GM18867 (cell line): ENCODE measurements around the gene FRMD4B.
A peak's percentile ranks its signal among the peaks of the same experiment; 100 is the strongest.
"Not testable (repeated sequence)": the region's sequence is repeated elsewhere in the genome, so short reads cannot be mapped to it uniquely, and the experiment has no call there.

Experiments
- ATAC-seq: cut with Tn5 transposase; IDR thresholded peaks from one replicate; pipeline ENCODE4 v1.9.1; 2021; ENCODE audit warnings: mild to moderate bottlenecking, moderate library complexity; ENCODE audit not compliant: unreplicated experiment

FRMD4B gene

DNA sequence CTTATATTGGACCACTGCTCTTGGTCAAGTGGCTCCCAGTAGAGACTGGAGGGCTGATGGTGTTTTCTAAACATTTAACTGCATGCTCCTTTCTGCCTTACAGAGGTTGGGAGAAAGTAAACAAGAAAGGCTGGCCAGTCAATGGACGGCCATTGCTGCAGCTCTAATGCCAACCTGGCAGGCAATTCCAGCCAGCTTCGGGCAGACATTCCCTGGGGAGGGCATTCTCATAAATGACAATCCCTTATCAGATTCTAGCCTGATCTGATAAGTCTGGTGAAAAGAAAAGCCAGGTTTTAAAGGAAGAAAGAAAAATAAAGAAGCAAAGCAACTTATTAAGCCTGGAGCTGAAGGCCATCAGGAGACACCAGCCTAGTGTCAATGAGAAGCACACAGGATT lies 60.7 kb downstream of the FRMD4B start:
- ATAC-seq = no peak

DNA sequence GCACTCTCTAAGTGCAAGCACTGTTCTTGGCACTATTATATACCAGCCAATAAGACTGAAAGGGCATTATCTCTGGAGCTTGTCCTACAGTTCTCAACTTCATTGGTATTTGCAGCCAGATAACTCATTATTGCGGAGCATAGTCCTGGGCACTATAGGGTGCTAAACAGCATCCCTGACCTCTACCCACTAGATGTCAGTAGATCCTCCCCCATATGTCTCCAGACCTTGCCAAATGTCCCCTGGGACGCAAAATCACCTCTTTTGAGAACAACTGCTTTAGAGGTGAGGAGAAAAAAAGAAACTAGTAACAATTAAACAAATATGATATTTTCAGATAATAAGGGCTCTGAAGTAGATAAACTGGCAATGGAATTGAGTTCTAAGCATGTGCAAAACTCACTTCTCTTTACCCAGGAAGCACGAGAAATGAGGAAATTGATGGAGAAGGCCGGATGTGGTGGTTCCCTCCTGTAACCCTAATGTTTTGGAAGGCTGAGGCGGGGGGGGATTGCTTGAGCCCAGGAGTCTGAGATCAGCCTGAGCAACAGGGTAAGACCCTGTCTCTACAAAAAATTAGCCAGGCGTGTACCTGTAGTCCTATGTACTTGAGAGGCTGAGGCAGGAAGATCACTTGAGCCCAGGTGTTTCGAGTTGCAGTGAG lies 61.4 kb downstream of the FRMD4B start:
- peak; percentile 47 for ATAC-seq

GRCh38 chr3:69323941-69324340 lies 61.9 kb downstream of the FRMD4B start:
- no peak for ATAC-seq

- ATAC-seq = not testable (repeated sequence)
Measured at GRCh38 chr3:69322512-69322911, 63.4 kb downstream of the FRMD4B start.

DNA sequence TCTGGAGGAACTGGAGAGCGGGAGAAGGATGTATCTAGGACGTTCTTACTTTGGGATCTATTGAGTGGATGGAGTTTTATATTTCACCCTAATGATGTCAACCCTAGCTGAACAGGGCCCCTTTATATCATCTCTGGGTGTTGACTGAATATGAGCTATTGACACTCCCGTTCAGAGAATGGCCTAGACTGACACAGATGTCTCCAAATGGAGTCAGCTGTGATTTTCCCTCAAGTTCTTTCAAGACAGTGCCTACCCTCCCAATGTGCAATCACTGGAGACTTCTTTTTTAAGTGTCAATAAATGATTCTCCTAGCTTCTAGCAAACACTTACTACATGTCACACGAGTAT lies 63.8 kb downstream of the FRMD4B start:
- ATAC-seq = no peak

DNA sequence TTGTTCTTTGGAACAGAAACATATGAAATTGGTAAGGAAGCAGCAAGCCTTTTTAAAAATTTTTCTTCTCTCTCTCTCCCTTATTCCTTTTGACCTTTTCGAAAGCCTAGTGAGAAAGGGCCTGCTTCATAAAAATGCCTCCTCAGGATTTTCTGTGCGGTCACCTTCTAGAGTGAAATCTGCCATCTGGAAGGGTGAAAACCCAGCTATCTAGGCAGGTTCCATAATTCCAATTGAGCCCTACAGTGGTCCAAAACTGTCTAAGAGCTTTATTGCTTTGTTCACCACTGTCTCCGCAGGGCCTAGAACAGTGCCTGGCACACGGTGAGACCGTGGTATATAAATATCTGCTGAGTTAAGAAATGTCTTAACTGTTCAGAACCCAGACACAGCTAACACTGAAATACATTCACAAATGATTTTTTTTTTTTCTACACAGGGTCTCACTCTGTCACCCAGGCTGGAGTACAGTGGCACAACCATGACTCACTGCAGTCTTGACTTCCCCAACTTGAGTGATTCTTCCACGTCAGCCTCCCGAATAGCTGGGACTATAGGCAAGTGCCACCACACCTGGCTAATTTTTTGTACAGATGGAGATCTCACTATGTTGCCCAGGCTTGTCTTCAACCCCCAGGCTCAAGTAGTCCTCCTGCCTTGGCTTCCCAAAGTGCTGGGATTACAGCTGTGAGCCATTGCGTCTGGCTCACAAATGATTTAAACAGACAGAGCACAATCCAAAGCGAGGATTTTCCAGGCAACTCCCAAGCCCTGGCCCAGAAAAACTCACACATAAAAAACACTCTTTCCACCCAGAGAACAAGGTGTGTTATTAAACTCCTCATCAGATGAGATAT lies 64.4 kb downstream of the FRMD4B start:
- no peak for ATAC-seq

DNA sequence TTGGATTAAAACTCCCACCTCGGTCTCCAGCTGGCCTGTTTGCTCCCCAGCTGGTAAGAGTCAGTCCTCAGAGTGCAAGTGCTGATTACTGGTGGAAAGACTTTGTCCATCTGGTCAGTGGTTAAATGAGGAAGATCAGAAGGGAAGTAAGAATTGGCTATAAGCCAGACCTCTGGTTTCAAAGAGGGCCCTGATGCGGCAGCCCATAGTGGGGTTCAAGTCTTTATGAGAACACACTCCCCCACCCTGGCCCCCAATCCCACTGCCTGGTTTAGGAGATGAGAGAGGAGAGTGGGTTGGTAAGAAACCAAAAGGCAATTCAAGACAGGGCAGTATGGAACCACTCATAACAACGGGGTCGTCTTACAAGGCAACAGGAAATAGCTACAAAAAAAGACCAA lies 65.0 kb downstream of the FRMD4B start:
- ATAC-seq = peak; percentile 65

- ATAC-seq = no peak
Measured at GRCh38 chr3:69319652-69320051, 66.2 kb downstream of the FRMD4B start.

DNA sequence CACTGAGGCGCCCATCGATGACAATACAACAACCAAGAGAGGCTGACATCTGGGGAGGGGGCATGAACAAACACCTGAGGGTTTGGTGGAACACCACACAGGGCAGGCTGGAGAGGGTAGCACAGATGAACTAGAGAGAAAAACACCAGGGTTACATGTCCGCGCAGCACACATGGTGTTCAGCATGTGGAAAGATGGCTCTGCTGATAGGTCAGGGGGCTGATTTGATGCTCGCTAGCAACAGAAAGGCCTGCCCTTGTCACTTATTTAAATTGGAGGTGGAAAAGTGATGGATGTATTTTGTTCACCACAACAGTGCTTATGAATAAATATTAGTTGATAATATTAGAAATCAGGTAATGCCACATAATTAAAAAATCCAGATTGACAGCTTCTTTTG lies 67.5 kb downstream of the FRMD4B start:
- no peak for ATAC-seq

DNA sequence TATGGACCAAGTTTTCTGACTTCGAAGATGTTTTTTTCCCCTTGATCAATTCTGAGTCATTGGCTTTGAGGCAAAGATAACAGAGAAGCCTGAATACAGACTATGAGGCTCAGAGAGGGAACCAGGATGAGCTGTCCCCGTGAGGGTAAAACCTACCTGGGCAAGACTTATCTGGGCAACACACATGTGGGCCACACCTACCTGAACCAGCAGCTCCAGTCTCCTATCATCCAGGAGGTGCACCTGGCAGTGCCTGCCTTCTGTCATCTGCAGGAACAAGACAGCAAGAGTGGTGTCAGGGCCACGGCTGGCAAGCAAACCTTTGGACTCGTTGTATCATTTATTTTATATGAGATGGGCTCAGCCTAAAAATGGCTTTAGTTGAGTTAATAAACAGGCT lies 72.6 kb downstream of the FRMD4B start:
- no peak for ATAC-seq

GRCh38 chr3:69309814-69310213 lies 76.1 kb downstream of the FRMD4B start:
- no peak for ATAC-seq

GRCh38 chr3:69306239-69307185 lies 79.4 kb downstream of the FRMD4B start:
- peak; percentile 97 for ATAC-seq

- peak; percentile 32 for ATAC-seq
Measured at GRCh38 chr3:69305011-69305410, 80.9 kb downstream of the FRMD4B start.

DNA sequence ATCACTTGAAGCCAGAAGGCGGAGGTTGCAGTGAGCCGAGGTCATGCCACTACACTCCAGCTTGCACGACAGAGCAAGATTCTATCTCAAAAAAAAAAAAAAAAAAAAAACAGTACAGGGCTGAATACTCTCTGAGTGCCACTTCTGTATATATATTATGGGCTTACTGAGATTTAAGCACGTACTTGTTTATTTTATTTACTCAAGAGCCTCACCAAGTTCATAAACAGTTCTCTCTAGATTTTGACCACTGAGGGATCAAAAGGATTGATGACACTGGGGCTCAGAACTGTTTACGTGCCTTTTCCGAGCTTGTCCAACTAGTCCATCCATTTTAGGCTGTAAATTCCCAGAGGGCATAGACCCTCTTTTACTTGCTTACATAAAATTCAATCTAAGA lies 81.5 kb downstream of the FRMD4B start:
- no peak for ATAC-seq

- no peak for ATAC-seq
Measured at GRCh38 chr3:69300296-69300695, 85.6 kb downstream of the FRMD4B start.

DNA sequence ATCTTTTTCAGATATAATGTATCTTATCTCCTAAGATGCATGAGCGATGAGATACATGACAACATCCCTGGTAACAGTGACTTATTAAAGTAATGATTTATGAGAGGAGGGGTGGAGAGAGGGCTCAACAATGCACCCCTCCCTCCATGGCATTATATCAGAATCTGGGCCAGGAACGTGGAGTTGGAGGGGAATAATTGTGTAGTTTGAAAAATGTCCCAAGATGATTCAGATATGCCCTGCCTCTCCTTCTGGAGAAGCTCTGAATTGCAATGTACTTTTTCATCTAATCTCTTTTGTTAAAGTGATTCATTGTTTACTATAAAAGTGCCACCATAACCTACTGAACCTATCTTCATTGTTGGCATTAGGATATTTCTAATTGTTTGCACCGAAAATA lies 86.5 kb downstream of the FRMD4B start:
- ATAC-seq = no peak

DNA sequence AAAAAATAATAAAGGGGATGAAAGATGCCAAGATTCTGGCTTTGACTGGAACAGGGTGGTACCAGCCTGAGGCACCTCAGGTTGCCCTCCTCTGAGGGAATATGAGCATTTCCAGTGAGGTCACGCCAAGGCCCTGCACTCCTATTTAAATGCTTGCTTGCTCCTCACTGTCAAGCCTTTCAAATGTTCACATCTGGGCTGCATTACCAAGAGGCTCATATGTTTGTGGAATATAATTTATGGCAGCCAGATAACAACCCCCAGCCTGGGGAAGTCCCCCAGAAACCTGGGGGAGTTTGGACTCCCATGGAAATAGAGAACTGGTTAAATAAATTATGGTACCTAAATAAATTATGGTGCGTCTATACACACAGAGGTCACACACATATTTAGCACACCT lies 88.4 kb downstream of the FRMD4B start:
- ATAC-seq = no peak

- ATAC-seq = no peak
Measured at GRCh38 chr3:69296995-69297394, 88.9 kb downstream of the FRMD4B start.

- no peak for ATAC-seq
Measured at GRCh38 chr3:69294014-69294766, 91.7 kb downstream of the FRMD4B start.

- no peak for ATAC-seq
Measured at GRCh38 chr3:69292959-69293574, 92.8 kb downstream of the FRMD4B start.
